ENCODE results near the gene OTOP2.
"Not testable (repeated sequence)": the region's sequence is repeated elsewhere in the genome, so short reads cannot be mapped to it uniquely, and the experiment has no call there.

OTOP2 gene

DNA sequence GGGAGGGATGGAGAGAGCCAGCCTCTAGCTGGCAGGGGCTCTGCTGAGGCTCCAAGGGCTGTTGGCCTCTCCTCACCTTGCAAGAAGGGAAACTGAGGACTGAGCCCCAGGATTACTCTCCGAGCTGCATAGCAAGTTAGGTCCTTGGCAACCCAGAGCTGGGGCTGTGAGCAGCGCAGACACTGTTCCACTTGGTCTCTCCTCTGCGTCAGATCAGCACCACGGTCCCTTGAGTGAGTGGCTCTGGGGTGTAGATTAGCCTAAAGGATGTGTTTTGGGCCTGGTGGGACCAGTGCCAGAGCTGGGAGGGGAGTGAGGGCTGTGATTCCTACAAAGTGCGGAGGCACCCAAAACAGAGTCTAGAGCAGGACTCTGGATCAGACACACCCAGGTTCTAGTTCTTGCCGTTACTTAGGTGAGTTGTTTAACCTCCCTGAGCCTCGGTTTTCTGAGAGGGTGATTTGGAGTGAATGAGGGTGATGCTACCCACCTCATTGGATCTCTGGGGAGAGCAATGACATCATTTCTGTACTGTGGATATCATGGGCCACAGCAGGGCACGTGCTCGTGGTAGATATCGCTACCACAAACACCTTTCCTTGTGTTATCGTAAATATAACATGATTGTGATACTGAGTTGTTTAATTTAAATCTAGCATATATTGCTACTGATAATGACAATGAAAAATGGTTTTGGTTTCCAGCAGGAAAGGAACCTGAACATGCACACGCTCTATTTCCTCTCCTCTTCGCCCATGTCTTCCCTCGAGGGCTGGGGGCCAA is 22.5 kb upstream of the OTOP2 start:
- no peak for DNase-seq (ENCODE audit: low read depth in 2 of 2)

DNA sequence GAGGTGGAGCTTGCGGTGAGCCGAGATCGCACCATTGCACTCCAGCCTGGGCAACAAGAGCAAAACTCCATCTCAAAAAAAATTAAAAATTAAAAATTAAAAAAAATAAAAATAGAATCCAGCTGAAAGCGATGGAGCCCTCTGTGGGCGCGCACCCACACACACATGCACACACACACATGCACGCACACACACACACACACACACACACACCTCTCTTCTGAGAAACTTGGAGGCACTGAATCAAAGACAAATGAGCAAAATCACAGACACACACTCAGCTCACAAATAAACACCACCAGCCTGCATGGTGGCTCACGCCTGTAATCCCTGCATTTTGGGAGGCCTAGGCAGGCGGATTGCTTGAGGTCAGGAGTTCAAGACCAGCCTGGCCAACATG is 21.0 kb upstream of the OTOP2 start:
- no peak for DNase-seq (ENCODE audit: low read depth in 2 of 2)

GRCh38 chr17:74903671-74904070 is 20.4 kb upstream of the OTOP2 start:
- no peak for DNase-seq (ENCODE audit: low read depth in 2 of 2)

GRCh38 chr17:74904687-74905409 is 19.2 kb upstream of the OTOP2 start:
- no peak for DNase-seq (ENCODE audit: low read depth in 2 of 2)

- DNase-seq (ENCODE audit: low read depth in 2 of 2): not testable (repeated sequence)
Observed at GRCh38 chr17:74906214-74906793, 17.8 kb upstream of the OTOP2 start.

DNA sequence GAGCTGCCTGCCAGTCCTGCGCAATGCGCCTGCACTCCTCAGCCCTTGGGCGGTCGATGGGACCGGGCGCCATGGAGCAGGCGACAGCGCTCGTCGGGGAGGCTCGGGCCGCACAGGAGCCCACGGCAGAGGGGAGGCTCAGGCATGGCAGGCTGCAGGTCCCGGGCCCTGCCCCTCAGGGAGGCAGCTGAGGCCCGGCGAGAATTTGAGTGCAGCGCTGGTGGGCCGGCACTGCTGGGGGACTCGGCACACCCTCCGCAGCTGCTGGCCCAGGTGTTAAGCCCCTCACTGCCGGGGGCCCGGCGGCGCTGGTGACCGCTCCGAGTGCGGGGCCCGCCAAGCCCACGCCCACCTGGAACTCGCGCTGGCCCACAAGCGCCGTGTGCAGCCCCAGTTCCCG is 17.1 kb upstream of the OTOP2 start:
- DNase-seq (ENCODE audit: low read depth in 2 of 2): no peak

DNA sequence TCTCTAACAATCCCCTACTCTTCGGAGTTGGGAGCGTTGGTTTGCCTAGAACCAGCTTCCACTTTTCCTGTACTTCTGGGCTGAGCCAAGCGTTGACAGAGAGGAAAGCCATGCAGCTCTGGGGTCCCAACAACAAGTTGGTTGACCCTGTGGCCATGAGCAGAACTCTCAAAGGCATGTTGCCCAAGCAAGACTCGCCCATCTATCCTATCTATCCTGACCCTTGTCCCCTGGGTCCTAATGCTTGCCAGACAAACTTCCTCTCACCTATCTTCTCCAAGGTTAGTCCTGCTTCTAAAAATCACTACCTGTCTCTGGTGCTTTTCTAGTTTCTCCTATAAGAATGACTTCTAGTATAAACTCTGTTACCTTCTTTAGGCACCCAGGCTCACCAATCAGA is 15.0 kb upstream of the OTOP2 start:
- not testable (repeated sequence) for DNase-seq (ENCODE audit: low read depth in 2 of 2)

- DNase-seq (ENCODE audit: low read depth in 2 of 2): not testable (repeated sequence)
Observed at GRCh38 chr17:74911423-74911822, 12.7 kb upstream of the OTOP2 start.

DNA sequence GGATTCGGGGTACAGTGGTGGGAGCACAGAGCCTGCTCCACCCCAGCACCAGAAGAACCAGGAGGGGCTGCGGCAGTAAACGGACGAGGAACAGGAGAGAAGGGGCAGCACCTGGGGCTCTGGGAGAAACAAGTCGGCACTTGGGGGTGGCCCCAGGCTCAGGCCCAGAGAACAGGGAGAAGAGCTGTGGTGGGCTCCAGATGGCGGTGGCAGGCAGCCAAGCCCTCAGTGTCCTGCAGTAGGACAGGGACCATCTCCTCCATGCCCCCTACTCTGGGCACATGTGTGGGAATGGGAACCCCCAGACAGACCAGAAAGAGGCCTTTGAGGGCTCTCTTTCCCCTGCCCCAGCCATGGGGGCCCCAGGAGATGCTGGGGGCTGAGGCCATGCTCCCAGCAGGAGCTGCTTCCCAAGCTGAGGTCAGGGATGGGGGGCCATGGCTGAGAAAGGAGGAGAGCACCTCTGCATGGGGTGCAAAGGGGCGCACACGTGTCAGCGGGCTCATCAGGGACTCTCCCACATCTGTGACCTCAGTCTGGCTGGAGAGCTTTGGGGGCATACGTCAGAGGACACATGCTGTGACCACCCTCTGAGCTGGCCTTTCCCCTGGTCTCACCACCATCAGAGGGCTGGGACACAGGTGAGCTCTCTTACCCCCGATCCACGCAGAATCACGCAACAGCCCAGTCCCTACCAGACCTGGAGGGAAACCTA is 7.8 kb upstream of the OTOP2 start:
- DNase-seq (ENCODE audit: low read depth in 2 of 2): no peak

DNA sequence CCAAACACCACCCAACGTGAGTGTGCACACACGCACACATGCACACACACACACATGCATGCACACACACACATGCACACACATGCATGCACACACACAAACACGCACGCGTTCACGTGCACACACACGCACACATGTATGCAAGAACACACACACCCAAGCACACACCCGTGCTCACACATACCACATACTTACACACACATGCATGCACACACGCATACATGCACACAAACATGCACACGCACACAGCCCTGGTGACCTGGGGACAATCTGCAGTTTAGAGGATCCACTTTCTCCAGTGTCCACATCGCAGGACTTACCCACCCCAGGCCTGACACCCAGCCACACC is 7.2 kb upstream of the OTOP2 start:
- DNase-seq (ENCODE audit: low read depth in 2 of 2): no peak

GRCh38 chr17:74917430-74917829 is 6.6 kb upstream of the OTOP2 start:
- no peak for DNase-seq (ENCODE audit: low read depth in 2 of 2)

DNA sequence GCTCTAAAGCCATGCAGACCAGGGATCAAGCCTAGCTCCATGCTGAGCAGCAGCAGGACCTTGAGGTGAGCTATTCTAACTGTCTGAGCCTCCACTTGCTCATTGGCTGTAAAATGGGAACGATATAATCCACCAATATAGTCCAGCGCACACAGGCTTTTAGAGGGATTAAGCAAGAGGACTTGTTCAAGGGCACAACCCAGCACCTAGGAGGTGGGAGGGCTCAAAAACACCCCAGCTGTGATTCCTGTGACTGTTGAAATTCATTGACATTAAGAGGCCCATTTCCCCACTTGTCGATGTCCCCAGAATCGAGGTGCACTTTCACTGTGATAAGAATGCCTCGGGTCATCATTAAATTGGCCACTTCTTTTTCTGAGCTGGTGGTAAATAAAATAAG is 5.2 kb upstream of the OTOP2 start:
- DNase-seq (ENCODE audit: low read depth in 2 of 2): no peak

DNA sequence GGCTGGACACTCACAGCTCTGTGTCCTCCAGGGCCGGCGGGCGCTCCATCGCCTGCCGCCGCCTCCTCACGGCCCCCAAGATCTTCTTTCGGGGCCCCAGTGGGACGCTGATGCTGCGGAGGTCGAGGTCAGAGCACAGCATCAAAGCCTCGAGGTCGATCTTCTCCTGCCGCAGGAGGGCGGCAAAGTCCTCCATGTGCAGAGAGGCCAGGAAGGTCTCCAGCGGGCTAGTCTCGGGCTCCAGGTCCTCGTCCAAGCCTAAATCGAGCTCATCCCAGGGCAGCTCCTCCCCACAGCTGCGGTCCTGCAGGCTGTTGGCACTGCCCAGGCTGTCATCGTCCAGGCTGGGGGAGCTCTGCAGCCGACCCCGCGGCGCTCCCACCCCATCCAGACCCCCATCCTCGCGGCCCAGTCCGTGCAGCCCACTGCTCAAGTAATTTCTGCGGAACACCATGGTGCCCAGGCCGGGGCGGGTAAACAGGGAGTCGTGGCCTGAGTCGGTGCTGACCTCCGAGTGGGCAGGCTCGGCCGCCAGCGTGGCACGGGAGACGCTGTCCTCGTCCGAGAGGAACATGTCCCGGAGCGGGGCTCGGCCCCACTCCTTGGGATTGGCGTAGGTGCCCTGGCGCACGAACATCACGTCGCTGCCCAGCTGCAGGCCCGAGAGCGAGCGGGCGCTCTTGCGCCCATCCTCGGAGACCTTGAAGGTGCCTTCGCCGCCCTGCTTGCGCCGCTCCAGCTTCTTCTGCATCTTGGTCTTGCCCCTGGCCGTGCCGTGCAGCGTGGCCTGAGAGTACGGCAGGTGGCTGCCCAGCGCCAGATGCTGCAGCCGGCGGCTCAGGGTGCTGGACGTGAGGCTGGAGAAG is 4.4 kb upstream of the OTOP2 start:
- DNase-seq (ENCODE audit: low read depth in 2 of 2): no peak

DNA sequence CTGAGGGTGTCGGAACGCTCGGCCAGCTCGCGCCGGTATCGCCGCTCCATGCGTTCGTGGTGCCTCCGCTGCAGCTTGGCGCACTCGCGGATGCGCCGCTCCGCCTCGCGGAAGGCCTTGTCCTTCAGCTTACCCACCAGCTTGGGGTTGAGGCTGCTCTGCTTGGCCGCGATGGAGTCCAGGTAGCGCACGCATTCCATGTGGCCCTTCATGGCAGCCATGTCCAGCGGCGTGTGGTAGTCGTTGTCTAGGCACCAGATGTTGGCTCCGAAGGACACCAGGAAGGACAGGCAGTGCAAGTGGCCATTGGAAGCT is 3.8 kb upstream of the OTOP2 start:
- no peak for DNase-seq (ENCODE audit: low read depth in 2 of 2)

DNA sequence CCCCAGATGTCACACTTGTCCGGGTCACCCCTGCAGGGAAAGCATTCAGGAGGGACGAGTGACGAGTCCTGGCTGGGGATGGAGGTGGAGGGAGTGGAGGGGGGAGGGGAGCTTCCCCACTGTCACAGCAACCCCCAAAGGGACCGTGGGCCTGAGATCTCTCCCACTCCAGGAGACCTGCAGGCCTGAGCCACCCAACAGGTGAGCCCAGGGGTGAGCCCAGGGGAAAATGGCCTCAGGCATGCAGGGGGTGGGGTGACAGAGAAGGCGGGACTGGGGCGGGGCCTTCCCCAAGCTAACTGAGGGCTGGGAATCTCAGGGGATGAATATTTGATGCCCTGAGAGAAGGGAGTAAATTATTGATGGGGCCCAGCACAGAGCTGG is 3.4 kb upstream of the OTOP2 start:
- DNase-seq (ENCODE audit: low read depth in 2 of 2): no peak

GRCh38 chr17:74921026-74921681 is 2.9 kb upstream of the OTOP2 start:
- no peak for DNase-seq (ENCODE audit: low read depth in 2 of 2)

DNA sequence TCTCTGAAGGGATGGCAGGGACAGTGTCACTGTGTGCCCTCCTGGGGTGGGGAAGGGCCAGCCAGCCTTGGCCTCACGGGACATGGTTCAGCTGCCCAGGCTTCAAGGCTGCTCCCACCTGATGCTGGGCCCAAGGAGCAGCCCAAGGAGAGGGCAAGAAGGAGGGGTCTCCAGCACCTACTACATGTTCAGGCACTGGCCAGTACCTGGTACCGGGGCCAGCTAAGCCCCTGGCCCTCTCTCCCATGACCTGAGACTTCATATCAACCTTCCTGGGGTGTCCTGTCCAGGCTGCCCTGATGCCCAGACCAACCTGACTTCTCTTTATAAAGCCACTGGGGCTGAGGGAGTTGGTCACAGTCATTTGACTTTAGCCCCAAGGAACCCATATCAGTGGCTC is 2.3 kb upstream of the OTOP2 start:
- DNase-seq (ENCODE audit: low read depth in 2 of 2): no peak

- no peak for DNase-seq (ENCODE audit: low read depth in 2 of 2)
Observed at GRCh38 chr17:74922172-74922571, 1.9 kb upstream of the OTOP2 start.

DNA sequence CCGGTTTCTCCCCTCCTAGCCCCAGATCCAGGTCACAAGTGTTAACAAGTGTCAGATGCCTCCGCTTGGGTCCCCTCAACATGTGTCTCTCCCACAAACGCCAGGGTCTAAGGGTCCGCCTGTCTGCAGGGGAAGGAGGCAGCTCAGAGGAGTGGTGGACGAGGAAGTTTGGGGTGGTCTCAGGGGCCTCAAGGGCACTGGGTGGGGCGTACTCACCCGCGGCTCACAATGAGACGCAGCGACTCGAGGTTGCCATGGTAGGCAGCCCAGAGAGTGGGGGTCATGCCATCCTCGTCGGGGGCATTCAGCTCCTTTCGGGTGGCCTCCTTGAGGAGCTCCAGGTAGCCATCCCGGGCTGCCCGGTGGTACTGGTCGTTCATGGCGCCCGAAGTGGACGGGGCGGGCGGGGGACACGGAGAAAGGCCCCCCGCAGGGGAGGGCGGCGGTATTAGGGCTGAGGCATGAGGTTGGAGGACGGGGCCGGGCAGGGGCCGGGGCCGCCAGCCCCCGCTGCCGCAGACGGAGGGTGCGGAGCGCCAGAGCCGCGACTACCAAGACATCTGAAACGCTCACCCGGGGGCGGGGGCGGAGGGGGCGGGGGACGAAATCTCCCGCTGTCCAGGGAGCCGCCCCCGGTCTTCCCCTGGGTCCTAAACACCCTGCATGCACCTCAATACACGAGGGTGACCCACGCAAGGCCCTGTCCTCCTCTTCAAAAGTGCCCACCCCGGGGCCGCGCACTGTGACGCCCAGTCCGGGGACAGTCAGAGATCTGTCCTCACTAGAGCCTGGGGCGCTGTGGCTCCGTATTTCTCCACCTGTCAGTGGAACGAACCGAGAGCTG is 1.2 kb upstream of the OTOP2 start, which contains the start of gene USH1G:
TSS of gene USH1G (minus strand) at position 562 of the 844 bp plus-strand sequence. CDS start at position 380, 182 bp downstream.
- no peak for DNase-seq (ENCODE audit: low read depth in 2 of 2)
